GM12878 (cell line): Measurements from ENCODE around the gene TM7SF2. TPM values are rescaled to one million over a fixed set of nuclear protein-coding genes. Genes with fewer than 3 reads are reported as not detected.

Experiments used
- CBX3 ChIP-seq: fragments of 200-600 bp; sonication (generic); IDR thresholded peaks from 2 replicates; pipeline ENCODE4 v1.6.1; 2016; ENCODE audit warnings: low read depth, borderline replicate concordance
- EZH2 ChIP-seq: IDR thresholded peaks from 2 replicates; pipeline ENCODE4 v1.6.1; 2012; ENCODE audit warnings: low read depth, mild to moderate bottlenecking, control low read depth, inconsistent platforms, low read length, borderline replicate concordance; ENCODE audit not compliant: control insufficient read depth
- HDGF ChIP-seq: fragments of 450-650 bp; IDR thresholded peaks from 2 replicates; pipeline ENCODE4 v1.6.1; 2016; ENCODE audit warnings: antibody characterized with exemption
- POU2F2 ChIP-seq: IDR thresholded peaks from 3 replicates; pipeline ENCODE4 v1.6.1; 2011; ENCODE audit warnings: low read depth, mild to moderate bottlenecking, low read length, borderline replicate concordance
- SIX5 ChIP-seq: IDR thresholded peaks from 2 replicates; pipeline ENCODE4 v1.6.1; 2011; ENCODE audit warnings: mild to moderate bottlenecking, low read depth, low read length, moderate library complexity; ENCODE audit not compliant: severe bottlenecking
- SMARCA5 ChIP-seq: fragments of 450-650 bp; IDR thresholded peaks from 2 replicates; pipeline ENCODE4 v1.6.1; 2017; ENCODE audit warnings: mild to moderate bottlenecking
- SREBF1 ChIP-seq: IDR thresholded peaks from 2 replicates; pipeline ENCODE4 v1.6.1; 2012; ENCODE audit warnings: mild to moderate bottlenecking, low read length
- STAT3 ChIP-seq: IDR thresholded peaks from 2 replicates; pipeline ENCODE4 v1.6.1; 2011; ENCODE audit warnings: low read depth, low read length, improper control_type of control experiment
- polyA plus RNA-seq, 11 experiments: library from polyadenylated mRNA; depleted of rRNA in 4 of 11; unstranded in 6 of 11; stranded (reverse) in 5 of 11; fragments of >200 nt; fragmentation: Nextera tagmentation in 4 of 11; fragmentation: Illumina TruSeq in 1 of 11; extraction: Ambion mirVana in 4 of 11; extraction: Trizol in 1 of 11; gene quantifications; 1 replicate in 1 of 11; 2 replicates in 10 of 11; pipeline versions ENCODE4 v1.2.1 to v1.2.3, GENCODE V29; 2011 to 2016; ENCODE audit warnings: inconsistent platforms in 2 of 11, missing spikeins in 2 of 11, low read depth in 1 of 11
- total RNA-seq, 4 experiments: library from RNA; depleted of rRNA in 3 of 4; stranded (reverse); fragments of >200 nt in 3 of 4; fragmentation: Illumina TruSeq in 1 of 4; extraction: Trizol in 1 of 4; gene quantifications; 2 replicates each; pipeline versions ENCODE4 v1.2.1 to v1.2.3, GENCODE V29; 2013 to 2021
- TF ChIP-seq, protein P1 (sequence below): fragments of 450-650 bp; formaldehyde crosslinking; IDR thresholded peaks from 2 replicates; pipeline ENCODE4 v1.5.0; 2022; ENCODE audit warnings: mild to moderate bottlenecking, missing genetic modification characterization

TM7SF2 gene
- total and polyA plus RNA-seq, 10 of the 15 experiments (the other 5 are each of a cell fraction or from before 2014, with no cell fraction given) = 0.52 to 57.7 (median 20.7) TPM

GRCh38 chr11:65132238-65132987, 20.7 kb downstream of the TM7SF2 start (continued):
- TF ChIP-seq, protein P1, sequence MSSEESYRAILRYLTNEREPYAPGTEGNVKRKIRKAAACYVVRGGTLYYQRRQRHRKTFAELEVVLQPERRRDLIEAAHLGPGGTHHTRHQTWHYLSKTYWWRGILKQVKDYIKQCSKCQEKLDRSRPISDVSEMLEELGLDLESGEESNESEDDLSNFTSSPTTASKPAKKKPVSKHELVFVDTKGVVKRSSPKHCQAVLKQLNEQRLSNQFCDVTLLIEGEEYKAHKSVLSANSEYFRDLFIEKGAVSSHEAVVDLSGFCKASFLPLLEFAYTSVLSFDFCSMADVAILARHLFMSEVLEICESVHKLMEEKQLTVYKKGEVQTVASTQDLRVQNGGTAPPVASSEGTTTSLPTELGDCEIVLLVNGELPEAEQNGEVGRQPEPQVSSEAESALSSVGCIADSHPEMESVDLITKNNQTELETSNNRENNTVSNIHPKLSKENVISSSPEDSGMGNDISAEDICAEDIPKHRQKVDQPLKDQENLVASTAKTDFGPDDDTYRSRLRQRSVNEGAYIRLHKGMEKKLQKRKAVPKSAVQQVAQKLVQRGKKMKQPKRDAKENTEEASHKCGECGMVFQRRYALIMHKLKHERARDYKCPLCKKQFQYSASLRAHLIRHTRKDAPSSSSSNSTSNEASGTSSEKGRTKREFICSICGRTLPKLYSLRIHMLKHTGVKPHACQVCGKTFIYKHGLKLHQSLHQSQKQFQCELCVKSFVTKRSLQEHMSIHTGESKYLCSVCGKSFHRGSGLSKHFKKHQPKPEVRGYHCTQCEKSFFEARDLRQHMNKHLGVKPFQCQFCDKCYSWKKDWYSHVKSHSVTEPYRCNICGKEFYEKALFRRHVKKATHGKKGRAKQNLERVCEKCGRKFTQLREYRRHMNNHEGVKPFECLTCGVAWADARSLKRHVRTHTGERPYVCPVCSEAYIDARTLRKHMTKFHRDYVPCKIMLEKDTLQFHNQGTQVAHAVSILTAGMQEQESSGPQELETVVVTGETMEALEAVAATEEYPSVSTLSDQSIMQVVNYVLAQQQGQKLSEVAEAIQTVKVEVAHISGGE = no peak
- no peak for TF ChIP-seq EZH2
- no peak for TF ChIP-seq SREBF1
- peak; percentile 89 for TF ChIP-seq POU2F2
- TF ChIP-seq SIX5 = no peak
- TF ChIP-seq CBX3 = no peak
- no peak for TF ChIP-seq HDGF
- no peak for TF ChIP-seq STAT3
- no peak for TF ChIP-seq SMARCA5
